Smooth muscle cell of the pulmonary artery (primary cell): ENCODE data around the gene SLAIN2. TPM values are rescaled to one million over a fixed set of nuclear protein-coding genes. Genes with fewer than 3 reads are reported as not detected.

ENCODE experiments used
- total RNA-seq: library from RNA; depleted of rRNA; stranded (reverse); fragments of >200 nt; gene quantifications from 2 replicates; pipeline ENCODE4 v1.2.3, GENCODE V29; 2014

The SLAIN2 gene
- 28.4 and 37.9 TPM in 2 replicates for total RNA-seq

GRCh38 chr4:48340965-48341775 is at the start of gene SLAIN2:
SLAIN2 (plus strand) TSS chr4:48341529; CDS start chr4:48341740, 211 bp downstream.

Other genes with a start within 250 kb of the SLAIN2 start
- 0.23 and 0.26 TPM in 2 replicates for gene TXK, start 207.3 kb upstream of the SLAIN2 start, total RNA-seq
- 0.20 and 0.26 TPM in 2 replicates for gene TEC, start 71.7 kb upstream of the SLAIN2 start, total RNA-seq
- 0.07 TPM in 1 of 2 replicates, not detected in the other for gene SLC10A4, start 141.8 kb downstream of the SLAIN2 start, total RNA-seq
- not detected in 2 replicates for gene ZAR1, start 148.7 kb downstream of the SLAIN2 start, total RNA-seq